Progenitor cell of endocrine pancreas (in vitro differentiated cells): ENCODE results near the gene PROSER2. TPM values are rescaled to one million over a fixed set of nuclear protein-coding genes. Genes with fewer than 3 reads are reported as not detected.
"Not testable (repeated sequence)": the region's sequence is repeated elsewhere in the genome, so short reads cannot be mapped to it uniquely, and the experiment has no call there.

Source experiments
- DNase-seq: peaks from one replicate; pipeline ENCODE4 v3.0.0; 2021; ENCODE audit warnings: low spot score; ENCODE audit not compliant: unreplicated experiment
- H3K27ac Mint-ChIP-seq: 2 replicates; pipeline ENCODE4 v1.8.0; 2021; ENCODE audit warnings: mild to moderate bottlenecking, moderate library complexity, mixed read lengths
- H3K27me3 Mint-ChIP-seq: 2 replicates; pipeline ENCODE4 v1.8.0; 2021; ENCODE audit warnings: mixed read lengths
- H3K36me3 Mint-ChIP-seq: 2 replicates; pipeline ENCODE4 v1.8.0; 2022; ENCODE audit warnings: mixed read lengths; ENCODE audit not compliant: insufficient read depth
- H3K4me1 Mint-ChIP-seq: 2 replicates; pipeline ENCODE4 v1.8.0; 2021; ENCODE audit warnings: low read depth, mixed read lengths
- H3K4me3 Mint-ChIP-seq: 2 replicates; pipeline ENCODE4 v1.8.0; 2021; ENCODE audit warnings: low read depth, mild to moderate bottlenecking, moderate library complexity, mixed read lengths
- H3K9me3 Mint-ChIP-seq: 2 replicates; pipeline ENCODE4 v1.8.0; 2021; ENCODE audit warnings: low read depth, mixed read lengths
- CTCF ChIP-seq: fragments of 200-600 bp; sonication (generic); IDR thresholded peaks from one replicate; pipeline ENCODE4 v1.5.0; 2021; ENCODE audit warnings: antibody characterized with exemption, mild to moderate bottlenecking; ENCODE audit not compliant: unreplicated experiment
- total RNA-seq: library from RNA; stranded (reverse); gene quantifications from 2 replicates; pipeline ENCODE4 v1.2.1, GENCODE V29; 2021

The PROSER2 gene
- total RNA-seq, 1 donor from 2014 or later = 19.0 TPM

- H3K27me3 Mint-ChIP-seq = no peaks in the 10 kb centered on the region
- no peak overlapping the region for H3K27ac Mint-ChIP-seq
- no peaks in the 10 kb centered on the region for H3K36me3 Mint-ChIP-seq
- DNase-seq = no peak
- no peaks in the 10 kb centered on the region for H3K9me3 Mint-ChIP-seq
- no peak for TF ChIP-seq CTCF
- H3K4me1 Mint-ChIP-seq = peaks cover 2% of the 10 kb centered on the region
- H3K4me3 Mint-ChIP-seq = no peak overlapping the region
Measured at GRCh38 chr10:11885437-11886137, 62.4 kb downstream of the PROSER2 start.

- no peak overlapping the region for H3K4me3 Mint-ChIP-seq
- H3K9me3 Mint-ChIP-seq = no peaks in the 10 kb centered on the region
- no peak overlapping the region for H3K27ac Mint-ChIP-seq
- no peak for DNase-seq
- no peaks in the 10 kb centered on the region for H3K27me3 Mint-ChIP-seq
- H3K4me1 Mint-ChIP-seq = peaks cover 2% of the 10 kb centered on the region
- no peaks in the 10 kb centered on the region for H3K36me3 Mint-ChIP-seq
- TF ChIP-seq CTCF = no peak
Measured at GRCh38 chr10:11886138-11886474, 63.0 kb downstream of the PROSER2 start.

GRCh38 chr10:11886851-11887250 is 63.7 kb downstream of the PROSER2 start:
- Mint-ChIP-seq H3K4me1 (no peaks in the 10 kb centered on the region), H3K27ac (no peak overlapping the region), H3K27me3 (no peaks in the 10 kb centered on the region), H3K4me3 (no peak overlapping the region), H3K36me3 (no peaks in the 10 kb centered on the region), H3K9me3 (no peaks in the 10 kb centered on the region)
- DNase-seq = no peak
- TF ChIP-seq CTCF = no peak

- H3K27me3 Mint-ChIP-seq = no peaks in the 10 kb centered on the region
- no peak for TF ChIP-seq CTCF
- no peak for DNase-seq
- no peaks in the 10 kb centered on the region for H3K36me3 Mint-ChIP-seq
- no peak overlapping the region for H3K27ac Mint-ChIP-seq
- H3K4me1 Mint-ChIP-seq = no peaks in the 10 kb centered on the region
- H3K9me3 Mint-ChIP-seq = no peaks in the 10 kb centered on the region
- H3K4me3 Mint-ChIP-seq = no peak overlapping the region
Measured at GRCh38 chr10:11887381-11888227, 64.4 kb downstream of the PROSER2 start.

- not testable (repeated sequence) for H3K27ac Mint-ChIP-seq, H3K36me3 Mint-ChIP-seq, H3K4me1 Mint-ChIP-seq, H3K9me3 Mint-ChIP-seq, DNase-seq, H3K4me3 Mint-ChIP-seq, H3K27me3 Mint-ChIP-seq
Measured at GRCh38 chr10:11889263-11889662, 66.1 kb downstream of the PROSER2 start.
